PC-9 (cell line): ENCODE measurements around the gene USP53. TPM values are rescaled to one million over a fixed set of nuclear protein-coding genes. Genes with fewer than 3 reads are reported as not detected.

Experiments
- BruUV-seq: library from RNA; stranded (reverse); fragments of 400-500 nt; replicated peaks from 2 replicates; lab custom pipeline; 2021; lab: Mats Ljungman, UMichigan
- CTCF ChIA-PET: fragments of 300-600 bp; sonication (Branson Sonifier 250); formaldehyde crosslinking; loops from one replicate; lab custom pipeline; 2022; ENCODE audit warnings: antibody characterized with exemption; lab: Charles Lee
- POLR2A ChIA-PET: fragments of 300-600 bp; sonication (Branson Sonifier 250); formaldehyde crosslinking; loops from one replicate; lab custom pipeline; 2022; ENCODE audit warnings: antibody characterized with exemption; ENCODE audit not compliant: unreplicated experiment; lab: Charles Lee
- DNase-seq, 2 experiments: peaks; one replicate each; pipeline versions ENCODE4 v3.0.0 to v3.0.0-alpha.2; 2015 to 2022; ENCODE audit warnings: mixed read lengths in 1 of 2
- H2AFZ ChIP-seq: fragments of 200-600 bp; sonication (generic); 2 replicates; pipeline ENCODE4 v1.8.1; 2017; ENCODE audit warnings: antibody characterized with exemption
- H3F3A ChIP-seq: fragments of 200-600 bp; sonication (generic); 2 replicates; pipeline ENCODE4 v1.8.1; 2017; ENCODE audit warnings: antibody characterized with exemption, mild to moderate bottlenecking, low read depth; ENCODE audit not compliant: insufficient read depth
- H3K27ac ChIP-seq: fragments of 200-600 bp; sonication (generic); 2 replicates; pipeline ENCODE4 v1.6.1; 2016; ENCODE audit warnings: mixed run types
- H3K27me3 ChIP-seq: fragments of 200-600 bp; sonication (generic); 2 replicates; pipeline ENCODE4 v1.6.1; 2016; ENCODE audit warnings: low read depth, mixed run types; ENCODE audit not compliant: insufficient read depth
- H3K36me3 ChIP-seq: fragments of 200-600 bp; sonication (generic); 2 replicates; pipeline ENCODE4 v1.6.1; 2016; ENCODE audit warnings: low read depth, mixed run types
- H3K4me1 ChIP-seq: fragments of 200-600 bp; sonication (generic); replicated peaks from 2 replicates; pipeline ENCODE4 v1.6.1; 2016; ENCODE audit warnings: mixed run types; ENCODE audit not compliant: insufficient read depth
- H3K4me2 ChIP-seq: fragments of 200-600 bp; sonication (generic); 2 replicates; pipeline ENCODE4 v1.6.1; 2017; ENCODE audit warnings: mixed run types
- H3K4me3 ChIP-seq: fragments of 200-600 bp; sonication (generic); 2 replicates; pipeline ENCODE4 v1.6.1; 2016; ENCODE audit warnings: mixed run types
- H3K79me2 ChIP-seq: fragments of 200-600 bp; sonication (generic); 2 replicates; pipeline ENCODE4 v1.6.1; 2017; ENCODE audit warnings: low read depth, mixed run types
- H3K9me2 ChIP-seq: fragments of 200-600 bp; sonication (generic); 2 replicates; pipeline ENCODE4 v1.8.1; 2017; ENCODE audit warnings: mild to moderate bottlenecking; ENCODE audit not compliant: insufficient read depth
- H3K9me3 ChIP-seq: fragments of 200-600 bp; sonication (generic); 2 replicates; pipeline ENCODE4 v1.8.1; 2016; ENCODE audit warnings: low read depth; ENCODE audit not compliant: insufficient read depth
- H4K20me1 ChIP-seq: fragments of 200-600 bp; sonication (generic); 2 replicates; pipeline ENCODE4 v1.8.1; 2017; ENCODE audit not compliant: insufficient read depth
- EZH2 ChIP-seq: fragments of 200-600 bp; sonication (generic); IDR thresholded peaks from 2 replicates; pipeline ENCODE4 v1.8.0; 2017; ENCODE audit warnings: antibody characterized with exemption, low read depth
- intact Hi-C: fragments of 100-400 bp; cut with micrococcal nuclease; formaldehyde crosslinking; loops from one replicate; pipeline ENCODE4 v1.10.0; 2022; ENCODE audit not compliant: unreplicated experiment
- total RNA-seq: library from RNA; stranded (reverse); gene quantifications from 2 replicates; pipeline ENCODE4 v1.2.3, GENCODE V29; 2021
- TF ChIP-seq, protein P1 (sequence below): fragments of 200-600 bp; sonication (generic); conservative IDR thresholded peaks from 2 replicates; pipeline ENCODE4 v1.6.1; 2017; ENCODE audit warnings: mixed run types, antibody characterized with exemption, mild to moderate bottlenecking, moderate library complexity

The USP53 gene
- total RNA-seq, 1 experiment from 2014 or later = 19.3 TPM

DNA sequence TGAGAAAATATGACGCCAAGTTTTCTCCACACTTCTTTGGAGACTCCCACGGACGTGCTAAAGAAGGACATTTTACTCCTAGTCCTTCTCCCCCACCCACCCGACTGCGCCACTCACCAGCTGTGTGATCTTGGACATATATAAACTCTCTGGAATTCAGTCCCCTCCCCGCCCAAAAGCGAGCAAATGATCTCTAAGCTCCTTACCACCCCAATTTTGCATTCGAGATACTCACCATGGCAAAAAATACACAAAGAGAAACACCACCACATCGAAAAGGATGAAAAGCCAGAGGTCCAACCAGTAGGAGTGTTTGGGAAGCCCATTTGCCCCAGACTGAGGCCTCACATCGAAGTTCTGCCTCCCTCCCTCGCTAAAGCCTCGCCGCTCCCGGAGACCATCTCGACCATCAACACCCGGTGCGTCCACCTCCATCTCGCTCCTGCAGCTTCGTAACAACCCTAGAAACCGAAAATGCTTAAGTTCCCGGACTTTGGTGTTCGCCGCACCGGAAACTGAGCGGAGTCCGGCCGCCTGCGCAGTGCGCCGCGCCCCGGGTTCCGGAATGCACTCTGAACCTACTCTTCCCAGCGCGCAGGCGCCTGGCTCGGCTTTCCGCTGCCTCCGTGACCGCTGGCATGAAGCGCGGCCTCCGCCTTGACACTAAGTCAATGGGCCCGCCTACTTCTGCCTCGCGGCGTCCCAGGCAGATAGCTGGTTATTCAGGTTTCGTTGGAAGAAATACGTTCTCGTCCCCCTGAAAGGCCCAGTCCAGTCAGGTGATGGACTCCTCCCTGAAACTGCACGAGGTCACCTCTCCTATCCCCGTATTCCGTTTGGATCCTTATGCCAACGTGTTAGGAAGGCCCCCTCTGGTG is 87.8 kb downstream of the USP53 start:
- H4K20me1 ChIP-seq = no peaks in the 10 kb centered on the region
- H3K27me3 ChIP-seq = no peaks in the 10 kb centered on the region
- H3F3A ChIP-seq = peaks cover 16% of the 10 kb centered on the region; the same call in 1 of the 2 replicates
- peak overlapping the region; percentile 89 for H3K27ac ChIP-seq
- no peaks in the 10 kb centered on the region for H3K9me3 ChIP-seq
- peak overlapping the region; percentile 98 for H2AFZ ChIP-seq
- no TSS peak for BruUV-seq
- H3K4me1 ChIP-seq = peaks cover 21% of the 10 kb centered on the region
- intact Hi-C loops = no loop called here
- peak overlapping the region; percentile 92 for H3K4me2 ChIP-seq
- peak; percentile 93 to 94 for DNase-seq
- H3K9me2 ChIP-seq = no peaks in the 10 kb centered on the region
- TF ChIP-seq, protein P1, sequence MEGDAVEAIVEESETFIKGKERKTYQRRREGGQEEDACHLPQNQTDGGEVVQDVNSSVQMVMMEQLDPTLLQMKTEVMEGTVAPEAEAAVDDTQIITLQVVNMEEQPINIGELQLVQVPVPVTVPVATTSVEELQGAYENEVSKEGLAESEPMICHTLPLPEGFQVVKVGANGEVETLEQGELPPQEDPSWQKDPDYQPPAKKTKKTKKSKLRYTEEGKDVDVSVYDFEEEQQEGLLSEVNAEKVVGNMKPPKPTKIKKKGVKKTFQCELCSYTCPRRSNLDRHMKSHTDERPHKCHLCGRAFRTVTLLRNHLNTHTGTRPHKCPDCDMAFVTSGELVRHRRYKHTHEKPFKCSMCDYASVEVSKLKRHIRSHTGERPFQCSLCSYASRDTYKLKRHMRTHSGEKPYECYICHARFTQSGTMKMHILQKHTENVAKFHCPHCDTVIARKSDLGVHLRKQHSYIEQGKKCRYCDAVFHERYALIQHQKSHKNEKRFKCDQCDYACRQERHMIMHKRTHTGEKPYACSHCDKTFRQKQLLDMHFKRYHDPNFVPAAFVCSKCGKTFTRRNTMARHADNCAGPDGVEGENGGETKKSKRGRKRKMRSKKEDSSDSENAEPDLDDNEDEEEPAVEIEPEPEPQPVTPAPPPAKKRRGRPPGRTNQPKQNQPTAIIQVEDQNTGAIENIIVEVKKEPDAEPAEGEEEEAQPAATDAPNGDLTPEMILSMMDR = no peak
- TF ChIP-seq EZH2 = no peak
- ChIA-PET POLR2A (interaction anchor here (0.6 to 0.7 kb wide), 4 partner anchors 13 to 436 kb away, joined by 3 to 5 read pairs (median 4); no protein-coding TSS in a partner anchor), CTCF (interaction anchor here (0.6 kb wide), 1 partner anchor 961 kb away, joined by 10 read pairs; no protein-coding TSS in a partner anchor)
- peak overlapping the region; percentile 81 for H3K4me3 ChIP-seq
- H3K79me2 ChIP-seq = peaks cover 35% of the 10 kb centered on the region
- H3K36me3 ChIP-seq = 0 out of 2 replicates have a peak, but pooled peaks cover 6% of the 10 kb centered on the region

DNA sequence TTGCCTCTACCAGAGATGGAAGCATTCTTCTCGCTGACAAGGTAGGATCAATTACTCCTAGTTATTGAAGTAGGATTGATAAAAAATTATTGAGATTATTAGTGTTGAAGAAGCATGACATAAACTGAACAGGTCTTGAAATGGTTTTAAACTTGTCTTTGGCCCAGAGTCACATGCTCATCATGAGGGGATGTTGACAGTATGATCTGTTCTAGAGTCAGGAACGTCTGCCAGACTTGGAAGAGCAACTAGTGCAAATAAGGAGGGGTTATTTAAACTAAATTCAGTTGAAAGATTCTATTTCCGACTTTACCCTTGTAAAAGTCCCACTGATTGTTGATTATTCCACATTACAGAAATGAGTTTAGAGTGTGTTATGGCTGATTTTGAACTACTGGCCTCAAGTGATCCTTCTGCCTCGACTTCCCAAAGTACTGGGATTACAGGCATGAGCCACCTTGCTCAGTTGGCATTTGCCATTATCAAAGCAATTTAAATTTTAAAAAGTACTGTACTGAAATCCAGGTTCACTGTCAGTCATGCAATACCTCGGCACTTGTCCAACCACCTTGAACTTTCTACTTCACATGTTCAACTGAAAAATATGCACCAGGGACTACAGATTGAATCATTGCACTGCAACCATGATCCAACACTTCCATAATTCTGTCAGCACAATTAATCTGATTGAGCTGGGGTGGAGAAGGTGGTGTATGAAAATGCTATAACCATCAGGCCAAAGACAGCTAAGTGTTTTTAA is 89.7 kb downstream of the USP53 start:
- ChIA-PET CTCF (no interaction called here), POLR2A (no interaction called here)
- no peaks in the 10 kb centered on the region for H3K9me3 ChIP-seq
- peak overlapping the region; percentile 69 for H3K4me2 ChIP-seq
- no peak overlapping the region for H3K27ac ChIP-seq
- no peak overlapping the region for H3K4me3 ChIP-seq
- H3K36me3 ChIP-seq = 0 out of 2 replicates have a peak, but pooled peaks cover 6% of the 10 kb centered on the region
- no peaks in the 10 kb centered on the region for H4K20me1 ChIP-seq
- peaks cover 21% of the 10 kb centered on the region for H3K4me1 ChIP-seq
- no peaks in the 10 kb centered on the region for H3K9me2 ChIP-seq
- intact Hi-C loops = no loop called here
- H3K79me2 ChIP-seq = peaks cover 30% of the 10 kb centered on the region
- no peaks in the 10 kb centered on the region for H3K27me3 ChIP-seq
- TF ChIP-seq, protein P1 = no peak
- TF ChIP-seq EZH2 = no peak
- no peak overlapping the region for H2AFZ ChIP-seq
- H3F3A ChIP-seq = peaks cover 16% of the 10 kb centered on the region; the same call in 1 of the 2 replicates
- BruUV-seq = no TSS peak
- DNase-seq = no peak

DNA sequence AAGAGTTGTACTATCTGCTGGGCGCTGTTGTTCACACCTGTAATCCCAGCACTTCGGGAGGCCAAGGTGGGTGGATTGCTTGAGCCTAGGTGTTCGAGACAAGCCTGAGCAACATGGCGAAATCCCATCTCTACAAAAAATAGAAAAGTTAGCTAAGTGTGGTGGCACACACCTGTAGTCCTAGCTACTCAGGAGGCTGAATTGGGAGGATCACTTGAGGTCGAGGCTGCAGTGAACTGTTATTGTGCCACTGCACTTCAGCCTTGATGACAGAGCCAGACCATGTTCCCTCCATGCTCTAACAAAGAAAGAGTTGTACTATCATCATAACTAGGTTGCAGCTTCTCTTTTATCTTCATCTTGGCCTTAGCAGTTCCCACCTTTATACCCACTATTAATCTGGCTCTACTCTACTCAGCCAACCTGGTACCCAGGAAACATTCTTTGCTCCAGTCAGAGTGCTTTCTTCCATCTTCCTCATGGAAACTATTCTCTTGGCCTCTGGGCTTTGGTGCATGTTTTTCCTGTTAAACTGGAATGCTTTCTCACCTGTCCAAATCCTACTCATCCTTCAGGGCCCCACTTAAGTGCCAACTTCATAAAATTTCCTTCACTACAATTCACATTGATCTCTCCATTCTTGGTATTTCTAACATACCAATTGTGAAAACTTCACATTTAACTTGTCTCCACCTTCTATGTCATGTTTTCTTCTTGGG is 91.2 kb downstream of the USP53 start:
- Histone ChIP-seq H3K4me3 (no peak overlapping the region), H2AFZ (no peak overlapping the region), H4K20me1 (no peaks in the 10 kb centered on the region), H3K4me1 (peaks cover 11% of the 10 kb centered on the region; the same call in 1 of the 2 replicates), H3K36me3 (no peaks in the 10 kb centered on the region), H3K9me2 (no peaks in the 10 kb centered on the region), H3K9me3 (no peaks in the 10 kb centered on the region), H3K27me3 (no peaks in the 10 kb centered on the region), H3F3A (peaks cover 16% of the 10 kb centered on the region; the same call in 1 of the 2 replicates), H3K27ac (no peak overlapping the region), H3K4me2 (no peak overlapping the region), H3K79me2 (peaks cover 15% of the 10 kb centered on the region)
- no peak for TF ChIP-seq EZH2
- TF ChIP-seq, protein P1 = no peak
- DNase-seq = no peak
- intact Hi-C loops = no loop called here
- ChIA-PET POLR2A (no interaction called here), CTCF (no interaction called here)
- no TSS peak for BruUV-seq
